Adipocyte (in vitro differentiated cells): ENCODE measurements around the gene FCAMR.

Source experiments
- DNase-seq: peaks from one replicate; pipeline ENCODE4 v3.0.0-alpha.2; 2015; ENCODE audit warnings: low read depth
- H3K27me3 ChIP-seq: replicated peaks from 2 replicates; pipeline ENCODE4 v1.7.0; 2013; ENCODE audit warnings: mild to moderate bottlenecking, low read length, moderate library complexity; ENCODE audit not compliant: control insufficient read depth, insufficient read depth
- H3K36me3 ChIP-seq: 2 replicates; pipeline ENCODE4 v1.7.0; 2013; ENCODE audit warnings: low read length, mild to moderate bottlenecking, moderate library complexity; ENCODE audit not compliant: control insufficient read depth, insufficient read depth, severe bottlenecking
- H3K4me1 ChIP-seq: 2 replicates; pipeline ENCODE4 v1.7.0; 2013; ENCODE audit warnings: mild to moderate bottlenecking, low read length, moderate library complexity; ENCODE audit not compliant: control insufficient read depth, insufficient read depth
- H3K4me3 ChIP-seq: 2 replicates; pipeline ENCODE4 v1.7.0; 2013; ENCODE audit warnings: mild to moderate bottlenecking, low read length, moderate library complexity
- H3K9ac ChIP-seq: 2 replicates; pipeline ENCODE4 v1.7.0; 2013; ENCODE audit warnings: mild to moderate bottlenecking, low read length, moderate library complexity
- H3K9me3 ChIP-seq: 2 replicates; pipeline ENCODE4 v1.7.0; 2013; ENCODE audit warnings: mild to moderate bottlenecking, low read length, moderate library complexity; ENCODE audit not compliant: control insufficient read depth

FCAMR gene

DNA sequence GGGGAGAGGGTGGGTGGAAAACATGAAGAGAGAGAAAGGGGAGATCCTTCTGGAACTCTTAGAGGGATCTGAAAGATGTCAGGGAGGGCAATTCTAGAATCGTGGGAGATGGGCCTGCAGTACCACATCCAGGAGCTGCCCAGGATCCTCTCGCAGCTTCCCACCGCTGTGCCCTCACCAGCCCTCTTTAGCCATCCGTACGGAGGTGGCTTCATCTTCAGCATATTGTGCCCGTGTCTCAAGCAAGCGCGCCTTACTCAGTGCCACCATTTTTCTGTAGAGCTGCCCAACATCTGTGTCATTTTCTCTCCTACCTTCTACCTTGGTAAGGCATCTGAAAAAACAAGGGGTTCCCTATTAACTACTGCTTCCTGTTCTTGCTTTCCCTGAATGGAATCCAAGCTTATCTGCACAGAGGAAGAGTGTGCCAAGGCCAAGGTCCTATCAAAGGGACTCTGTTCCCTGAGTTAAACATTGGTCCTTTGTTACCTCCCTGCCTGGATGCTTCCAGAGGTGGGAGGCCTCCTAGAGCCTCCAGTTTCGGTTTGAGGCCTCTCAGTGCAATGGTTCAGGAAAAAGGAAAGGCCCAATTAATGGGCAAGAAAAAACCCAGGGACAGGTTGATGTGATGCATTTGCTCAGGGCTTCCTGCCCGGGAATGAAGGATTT, 39.1 kb upstream of the FCAMR start:
- Histone ChIP-seq H3K9me3 (no peaks in the 10 kb centered on the region), H3K36me3 (no peaks in the 10 kb centered on the region), H3K4me1 (peaks cover 50% of the 10 kb centered on the region), H3K4me3 (no peak overlapping the region), H3K9ac (no peak overlapping the region), H3K27me3 (peaks cover 4% of the 10 kb centered on the region)
- DNase-seq = no peak

DNA sequence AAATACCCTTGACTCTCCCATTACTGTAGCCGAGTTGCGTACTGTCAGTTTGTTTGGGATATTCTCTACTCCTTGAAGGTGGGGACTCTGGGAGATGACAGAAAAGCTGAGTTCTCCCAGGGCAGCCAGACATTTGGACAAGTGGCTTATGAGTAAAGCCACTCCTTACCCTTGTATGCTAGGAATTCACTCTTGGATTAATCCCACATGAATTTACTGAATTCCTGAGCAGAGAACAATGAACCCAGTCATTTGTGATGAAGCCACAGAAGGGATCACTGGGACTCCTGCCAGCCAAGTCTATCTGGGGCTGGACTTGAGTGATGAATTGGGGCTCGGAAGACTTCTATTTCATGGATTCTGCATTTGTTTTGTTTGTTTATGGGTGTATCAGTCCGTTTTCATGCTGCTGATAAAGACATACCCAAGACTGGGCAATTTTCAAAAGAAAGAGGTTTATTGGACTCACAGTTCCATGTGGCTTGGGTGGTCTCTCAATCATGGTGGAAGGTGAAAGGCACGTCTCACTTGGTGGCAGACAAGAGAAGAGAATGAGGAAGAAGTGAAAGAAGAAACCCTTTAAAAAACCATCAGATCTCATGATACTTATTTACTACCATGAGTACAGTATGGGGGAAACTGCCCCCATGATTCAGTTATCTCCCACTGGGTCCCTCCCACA, 37.2 kb upstream of the FCAMR start:
- Histone ChIP-seq H3K36me3 (no peaks in the 10 kb centered on the region), H3K9ac (no peak overlapping the region), H3K27me3 (peaks cover under 1% of the 10 kb centered on the region), H3K4me1 (peaks cover 50% of the 10 kb centered on the region), H3K4me3 (no peak overlapping the region), H3K9me3 (no peaks in the 10 kb centered on the region)
- peak; percentile 85 for DNase-seq

DNA sequence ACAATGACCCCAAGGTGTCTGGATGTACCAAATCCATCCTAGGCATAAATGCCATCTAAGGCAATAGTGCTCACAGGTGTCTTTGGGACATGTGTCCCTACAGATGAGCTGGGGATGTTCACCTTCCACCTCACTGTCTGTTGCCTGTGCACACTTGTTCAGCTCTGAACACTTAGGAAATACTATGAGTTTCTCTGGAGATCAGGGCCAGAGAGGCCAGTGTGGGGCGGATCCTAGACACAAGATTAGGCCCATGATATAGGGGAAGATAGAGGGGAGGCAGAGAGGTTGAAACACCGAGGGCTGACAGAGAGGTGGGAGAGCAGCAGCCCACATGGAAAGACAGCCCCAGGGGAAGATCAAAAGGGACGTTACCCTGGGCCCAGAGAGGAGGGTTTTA, 36.7 kb upstream of the FCAMR start:
- DNase-seq = peak; percentile 22

GRCh38 chr1:207006083-207006482, 35.8 kb upstream of the FCAMR start:
- DNase-seq = no peak
- Histone ChIP-seq H3K27me3 (peaks cover 3% of the 10 kb centered on the region), H3K4me1 (peaks cover 50% of the 10 kb centered on the region), H3K4me3 (no peak overlapping the region), H3K9ac (no peak overlapping the region), H3K9me3 (no peaks in the 10 kb centered on the region), H3K36me3 (no peaks in the 10 kb centered on the region)

More for the DNA sequence above, 36.7 kb upstream of the FCAMR start:
- no peak overlapping the region for H3K4me3 ChIP-seq
- no peaks in the 10 kb centered on the region for H3K27me3 ChIP-seq
- no peaks in the 10 kb centered on the region for H3K36me3 ChIP-seq
- H3K9me3 ChIP-seq = no peaks in the 10 kb centered on the region
- no peak overlapping the region for H3K9ac ChIP-seq
- peaks cover 50% of the 10 kb centered on the region for H3K4me1 ChIP-seq

GRCh38 chr1:207004931-207005830, 34.9 kb upstream of the FCAMR start:
- H3K36me3 ChIP-seq = no peaks in the 10 kb centered on the region
- H3K9me3 ChIP-seq = no peaks in the 10 kb centered on the region
- H3K9ac ChIP-seq = no peak overlapping the region
- H3K4me1 ChIP-seq = peaks cover 47% of the 10 kb centered on the region
- H3K4me3 ChIP-seq = no peak overlapping the region
- peak; percentile 69 for DNase-seq
- H3K27me3 ChIP-seq = peaks cover 6% of the 10 kb centered on the region

GRCh38 chr1:207003210-207003609, 33.0 kb upstream of the FCAMR start:
- Histone ChIP-seq H3K4me3 (no peak overlapping the region), H3K4me1 (peaks cover 32% of the 10 kb centered on the region), H3K36me3 (no peaks in the 10 kb centered on the region), H3K9ac (no peak overlapping the region), H3K9me3 (no peaks in the 10 kb centered on the region), H3K27me3 (peaks cover 6% of the 10 kb centered on the region)
- no peak for DNase-seq

GRCh38 chr1:207002724-207003146, 32.5 kb upstream of the FCAMR start:
- DNase-seq = no peak
- peaks cover 6% of the 10 kb centered on the region for H3K27me3 ChIP-seq
- no peaks in the 10 kb centered on the region for H3K9me3 ChIP-seq
- no peak overlapping the region for H3K4me3 ChIP-seq
- H3K36me3 ChIP-seq = no peaks in the 10 kb centered on the region
- peaks cover 29% of the 10 kb centered on the region for H3K4me1 ChIP-seq
- no peak overlapping the region for H3K9ac ChIP-seq

DNA sequence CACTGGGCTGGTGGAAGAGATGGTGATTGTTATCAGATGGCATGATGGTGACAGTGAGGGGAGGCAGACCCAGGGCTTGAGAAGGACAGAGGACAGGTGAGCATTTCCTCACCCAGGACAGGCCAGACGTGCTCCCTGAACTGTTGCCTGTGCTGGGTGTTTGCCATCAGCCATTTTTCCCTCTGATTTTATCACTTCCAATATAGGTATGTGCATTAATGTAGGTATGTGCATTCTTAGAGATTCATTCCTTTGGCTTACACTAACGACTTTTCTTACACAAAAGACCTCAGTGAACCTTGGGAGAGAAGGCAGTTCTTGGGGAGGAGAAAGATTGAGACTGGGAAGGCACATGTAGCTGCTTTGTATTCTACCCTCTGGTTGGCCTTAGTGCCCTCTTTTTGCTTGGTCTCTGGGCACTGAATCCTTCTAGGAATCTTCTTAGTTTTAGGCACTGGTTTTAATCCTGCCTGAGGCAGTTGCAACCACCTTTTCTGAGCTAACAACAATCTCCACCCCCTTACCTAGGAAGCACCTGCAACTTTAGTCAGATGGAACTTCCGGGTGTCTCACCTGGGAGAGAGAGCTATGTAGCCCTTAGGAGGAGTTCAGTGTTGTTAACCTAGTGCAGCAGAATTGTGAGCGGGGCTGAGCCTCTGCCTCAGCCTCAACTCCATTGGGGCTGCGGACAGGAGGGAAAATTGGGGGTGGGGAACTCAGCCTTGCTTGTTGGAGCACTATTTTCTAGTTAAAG, 31.4 kb upstream of the FCAMR start:
- Histone ChIP-seq H3K4me1 (peaks cover 18% of the 10 kb centered on the region), H3K36me3 (no peaks in the 10 kb centered on the region), H3K9ac (no peak overlapping the region), H3K4me3 (no peak overlapping the region), H3K27me3 (peaks cover 6% of the 10 kb centered on the region), H3K9me3 (no peaks in the 10 kb centered on the region)
- DNase-seq = no peak

- no peak overlapping the region for H3K9ac ChIP-seq
- H3K27me3 ChIP-seq = peaks cover 6% of the 10 kb centered on the region
- no peak overlapping the region for H3K4me3 ChIP-seq
These were observed 30.5 kb upstream of the FCAMR start for GRCh38 chr1:207000651-207001291.

DNA sequence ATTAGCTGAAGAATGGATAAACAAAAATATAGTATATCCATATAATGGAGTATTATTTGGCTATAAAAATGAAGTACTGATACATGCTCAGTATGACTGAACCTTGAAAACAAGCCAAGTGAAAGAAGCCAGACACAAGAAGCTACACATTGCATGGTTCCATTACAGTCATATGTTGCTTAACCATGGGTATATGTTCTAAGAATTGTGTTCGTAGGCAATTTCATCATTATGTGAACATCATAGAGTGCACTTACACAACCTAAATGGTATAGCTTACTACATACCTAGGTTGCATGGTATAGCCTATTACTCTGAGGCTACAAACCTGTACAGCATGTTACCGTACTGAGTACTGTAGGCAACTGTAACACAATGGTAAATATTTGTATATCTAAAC, 28.6 kb upstream of the FCAMR start:
- H3K9ac ChIP-seq = no peak overlapping the region
- H3K9me3 ChIP-seq = no peaks in the 10 kb centered on the region
- H3K27me3 ChIP-seq = peaks cover 11% of the 10 kb centered on the region
- DNase-seq = no peak
- H3K4me1 ChIP-seq = no peaks in the 10 kb centered on the region
- H3K36me3 ChIP-seq = no peaks in the 10 kb centered on the region
- H3K4me3 ChIP-seq = no peak overlapping the region

More at GRCh38 chr1:207000651-207001291, 30.5 kb upstream of the FCAMR start:
- Histone ChIP-seq H3K4me1 (peaks cover 12% of the 10 kb centered on the region), H3K36me3 (no peaks in the 10 kb centered on the region), H3K9me3 (no peaks in the 10 kb centered on the region)
- DNase-seq = no peak
